Testis (tissue), 3 donors: Measurements from ENCODE around the gene RGS3. TPM values are rescaled to one million over a fixed set of nuclear protein-coding genes. Genes with fewer than 3 reads are reported as not detected.

ENCODE experiments used
- DNase-seq: peaks from one replicate; pipeline ENCODE4 v3.0.0-alpha.2; 2019
- H3K27ac ChIP-seq, 2 donors: fragments of 200-600 bp; sonication (generic); one replicate each; pipeline ENCODE4 v1.5.1; 2019
- H3K27me3 ChIP-seq: fragments of 200-600 bp; sonication (generic); one replicate; pipeline ENCODE4 v1.5.1; 2019
- H3K36me3 ChIP-seq: fragments of 200-600 bp; sonication (generic); one replicate; pipeline ENCODE4 v1.5.1; 2017; ENCODE audit warnings: low read depth; ENCODE audit errors: missing control alignments
- H3K4me1 ChIP-seq: fragments of 200-600 bp; sonication (generic); one replicate; pipeline ENCODE4 v1.5.1; 2019
- H3K4me3 ChIP-seq, 2 donors: fragments of 200-600 bp; sonication (generic); one replicate each; pipeline ENCODE4 v1.5.1; 2017 to 2019
- H3K9me3 ChIP-seq: fragments of 200-600 bp; sonication (generic); one replicate; pipeline ENCODE4 v1.5.1; 2017
- CTCF ChIP-seq, 3 experiments: fragments of 450-650 bp in 2 of 3; fragments of 200-600 bp in 1 of 3; sonication (generic) in 1 of 3; IDR thresholded peaks; one replicate each; pipeline ENCODE4 v1.5.1; 2016 to 2019; ENCODE audit warnings: antibody characterized with exemption in 3 of 3, mild to moderate bottlenecking in 2 of 3, moderate library complexity in 1 of 3
- POLR2A ChIP-seq: fragments of 450-650 bp; IDR thresholded peaks from one replicate; pipeline ENCODE4 v1.6.1; 2017; ENCODE audit warnings: antibody characterized with exemption, mild to moderate bottlenecking, moderate library complexity
- WGBS, 2 donors: methylation state at CpG; one replicate each; pipeline ENCODE4 v1.1.5; 2018; 5-methylcytosine and 5-hydroxymethylcytosine counted together
- intact Hi-C: fragments of 100-400 bp; cut with DNase I; formaldehyde crosslinking; loops from one replicate; pipeline ENCODE4 v1.15.1; 2023; ENCODE audit warnings: low total_unique reads
- polyA plus RNA-seq: library from polyadenylated mRNA; stranded (reverse); fragments of 350-450 nt; fragmentation: Illumina TruSeq; extraction: RNeasy Lipid Tissue Mini Kit (QIAGEN cat#74804); gene quantifications from one replicate; pipeline ENCODE4 v1.2.3, GENCODE V29; 2014; ENCODE audit warnings: low read depth, low replicate concordance; ENCODE audit not compliant: insufficient read depth
- total RNA-seq, 2 donors: library from RNA; depleted of rRNA; stranded (reverse); fragments of >200 nt; gene quantifications; one replicate each; pipeline ENCODE4 v1.2.3, GENCODE V29; 2016

RGS3 gene
- total and polyA plus RNA-seq, 3 donors from 2014 or later, result 84.8 to 125 (median 119) TPM

GRCh38 chr9:113587471-113588031, 124.0 kb downstream of the RGS3 start:
- H3K9me3 ChIP-seq, result no peaks in the 10 kb centered on the region
- peak in 1 of 3 experiments; percentile 22 for TF ChIP-seq CTCF (IDR thresholded peaks at IDR 0.05)
- no peak for TF ChIP-seq POLR2A
- WGBS, 2 donors, result 43 to 55% methylated on average over 8 to 14 of the region's 14 CpGs
- intact Hi-C loops, result loop anchor here (5.0 kb wide), 1 partner anchor 140 kb away; no protein-coding TSS in a partner anchor
- no peak for DNase-seq
- peaks cover 36% of the 10 kb centered on the region for H3K4me1 ChIP-seq
- H3K27me3 ChIP-seq, result no peaks in the 10 kb centered on the region
- H3K36me3 ChIP-seq, result no peaks in the 10 kb centered on the region
- peak overlapping the region; percentile 11 for H3K27ac ChIP-seq
- H3K4me3 ChIP-seq, result no peak overlapping the region

- DNase-seq, result no peak
- 75 to 78% methylated on average over 13 of the region's 13 CpGs for WGBS, 2 donors
- Histone ChIP-seq H3K4me3 (no peak overlapping the region), H3K9me3 (no peaks in the 10 kb centered on the region), H3K27ac (peak overlapping the region in 1 of 2 donors; percentile 11), H3K4me1 (peaks cover 33% of the 10 kb centered on the region), H3K27me3 (no peaks in the 10 kb centered on the region), H3K36me3 (no peaks in the 10 kb centered on the region)
- no peak for TF ChIP-seq CTCF (IDR thresholded peaks at IDR 0.05)
- TF ChIP-seq POLR2A, result no peak
- intact Hi-C loops, result loop anchor here (5.0 kb wide), 1 partner anchor 141 kb away; no protein-coding TSS in a partner anchor
Observed at GRCh38 chr9:113588242-113588810, 124.8 kb downstream of the RGS3 start.

GRCh38 chr9:113588936-113589335, 125.4 kb downstream of the RGS3 start:
- Histone ChIP-seq H3K4me1 (peaks cover 39% of the 10 kb centered on the region), H3K4me3 (no peak overlapping the region), H3K27ac (peak overlapping the region in 1 of 2 donors; percentile 5), H3K36me3 (no peaks in the 10 kb centered on the region), H3K27me3 (no peaks in the 10 kb centered on the region), H3K9me3 (no peaks in the 10 kb centered on the region)
- no peak for TF ChIP-seq CTCF (IDR thresholded peaks at IDR 0.05)
- no peak for TF ChIP-seq POLR2A
- intact Hi-C loops, result loop anchor here (5.0 kb wide), 1 partner anchor 142 kb away; no protein-coding TSS in a partner anchor
- 33 to 38% methylated on average over 1 of the region's 1 CpG for WGBS, 2 donors
- no peak for DNase-seq

GRCh38 chr9:113589407-113589806, 125.9 kb downstream of the RGS3 start:
- no peak for DNase-seq
- Histone ChIP-seq H3K27ac (peak overlapping the region in 1 of 2 donors; percentile 5), H3K4me3 (no peak overlapping the region), H3K4me1 (peaks cover 44% of the 10 kb centered on the region), H3K9me3 (no peaks in the 10 kb centered on the region), H3K27me3 (no peaks in the 10 kb centered on the region), H3K36me3 (no peaks in the 10 kb centered on the region)
- intact Hi-C loops, result loop anchor here (5.0 kb wide), 1 partner anchor 142 kb away; no protein-coding TSS in a partner anchor
- no peak for TF ChIP-seq CTCF (IDR thresholded peaks at IDR 0.05)
- no peak for TF ChIP-seq POLR2A
- WGBS, 2 donors, result 57 to 67% methylated on average over 7 of the region's 7 CpGs
